Fibroblast of skin of back (primary cell): ENCODE data around the gene PAQR8.
A peak's percentile ranks its signal among the peaks of the same experiment; 100 is the strongest.
"Not testable (repeated sequence)": the region's sequence is repeated elsewhere in the genome, so short reads cannot be mapped to it uniquely, and the experiment has no call there.

Experiments
- DNase-seq: peaks from one replicate; pipeline ENCODE4 v3.0.0-alpha.2; 2013

The PAQR8 gene

GRCh38 chr6:52411911-52412310 lies 50.0 kb downstream of the PAQR8 start:
- no peak for DNase-seq

- DNase-seq: no peak
Observed at GRCh38 chr6:52415333-52415732, 53.4 kb downstream of the PAQR8 start.

DNA sequence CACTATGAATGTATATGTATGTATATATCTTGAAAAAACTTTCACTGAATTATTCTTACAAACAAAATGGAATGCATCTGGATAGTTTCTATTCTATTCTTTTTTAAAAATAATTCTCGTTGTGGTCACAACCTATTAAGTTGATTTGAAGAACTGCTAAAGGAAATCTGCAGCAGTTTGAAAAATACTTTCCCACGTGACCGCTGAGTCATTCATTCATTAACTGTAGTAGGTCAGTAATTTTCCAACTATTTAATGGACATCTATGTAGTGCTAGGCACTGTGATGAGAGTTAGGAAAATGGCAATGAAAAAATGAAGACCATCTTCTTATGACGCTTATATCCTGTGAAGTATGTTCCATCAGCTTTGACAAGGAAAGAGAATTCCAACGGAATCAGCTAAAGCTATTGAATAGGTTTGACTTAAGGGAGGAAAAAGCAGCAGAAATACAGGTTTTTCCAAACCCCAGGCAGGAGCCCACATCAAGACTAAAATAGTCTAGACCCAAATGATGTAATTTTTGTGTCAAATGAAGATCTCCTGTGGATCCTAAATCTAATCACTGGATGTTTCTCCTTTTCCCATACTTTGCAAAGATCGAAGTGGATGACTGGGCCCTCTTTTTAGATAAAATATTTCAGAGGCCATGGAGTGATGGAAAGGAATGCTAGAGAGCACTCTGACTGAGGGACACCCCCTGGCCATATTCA lies 54.1 kb downstream of the PAQR8 start:
- DNase-seq: no peak

DNA sequence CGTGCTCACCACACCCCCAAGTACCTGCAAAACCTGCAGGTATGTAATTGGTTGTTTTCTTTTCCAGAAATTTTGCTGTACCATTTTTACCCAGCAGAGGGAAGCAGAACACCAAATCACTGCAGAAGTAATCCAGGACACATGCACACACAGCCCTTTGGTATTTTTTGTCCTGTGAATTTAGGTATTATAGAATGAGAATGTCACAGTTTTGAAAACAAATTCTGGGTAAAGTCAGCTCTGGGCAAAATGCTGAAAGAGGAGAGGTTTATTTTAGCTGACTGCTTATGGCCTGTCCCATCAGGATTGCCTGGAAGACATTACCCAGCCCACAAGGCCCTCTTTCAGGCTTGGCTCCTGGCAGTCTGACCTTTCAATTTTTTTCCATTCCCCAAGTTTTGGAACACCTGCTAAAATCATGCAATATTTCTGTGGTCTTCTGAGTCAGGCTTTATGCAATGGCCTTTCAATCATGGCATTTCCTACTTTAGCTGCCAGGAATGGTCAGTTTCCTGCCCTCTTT lies 54.7 kb downstream of the PAQR8 start:
- peak; percentile 68 for DNase-seq

GRCh38 chr6:52417675-52418111 lies 55.7 kb downstream of the PAQR8 start:
- peak; percentile 74 for DNase-seq

GRCh38 chr6:52418606-52419005 lies 56.7 kb downstream of the PAQR8 start:
- DNase-seq: no peak

DNA sequence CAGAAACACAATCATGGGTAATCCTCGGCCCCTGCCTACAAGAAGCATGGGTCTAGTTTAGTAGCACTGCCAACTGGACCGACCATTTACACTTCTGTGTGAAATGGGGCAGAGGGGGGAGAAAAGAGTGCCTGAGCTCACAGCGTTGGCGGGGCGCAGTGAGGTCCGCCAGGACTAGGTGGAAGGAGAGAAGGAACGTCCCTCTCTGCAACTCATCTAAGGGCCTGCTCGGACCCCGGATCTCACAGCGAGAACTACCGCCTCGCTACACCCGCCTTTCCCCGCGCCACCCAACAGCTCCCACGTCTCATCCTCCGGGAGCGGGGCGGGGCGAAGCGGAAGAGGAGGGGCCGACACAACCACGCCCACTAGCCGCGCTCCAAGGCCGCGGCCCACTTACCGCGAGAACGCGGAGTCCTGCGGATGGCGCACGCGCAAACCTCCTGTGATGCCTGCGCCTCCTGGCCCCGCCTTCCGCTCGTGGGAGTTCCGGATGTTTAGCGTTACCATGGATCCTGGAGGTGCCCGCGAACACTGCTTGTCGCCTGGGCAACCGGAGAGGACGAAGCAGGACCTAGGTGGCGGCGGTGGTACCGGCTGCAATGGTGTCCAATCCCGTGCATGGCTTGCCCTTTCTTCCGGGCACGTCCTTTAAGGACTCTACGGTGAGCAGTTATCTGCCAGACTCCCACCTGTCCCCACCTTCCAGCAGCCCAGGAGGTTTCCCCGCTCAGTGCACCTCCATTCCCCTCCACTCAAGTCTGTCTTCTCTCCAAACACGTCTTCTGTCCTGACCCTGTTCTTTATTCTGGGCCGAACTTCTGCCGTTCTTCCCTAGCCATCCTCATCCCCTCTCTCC lies 58.1 kb downstream of the PAQR8 start, which contains the start of gene EFHC1:
Gene EFHC1 (plus strand): TSS at position 534 of the 859 bp plus-strand sequence. CDS start 69 bp downstream, at position 603.
- peak; percentile 97 for DNase-seq

DNA sequence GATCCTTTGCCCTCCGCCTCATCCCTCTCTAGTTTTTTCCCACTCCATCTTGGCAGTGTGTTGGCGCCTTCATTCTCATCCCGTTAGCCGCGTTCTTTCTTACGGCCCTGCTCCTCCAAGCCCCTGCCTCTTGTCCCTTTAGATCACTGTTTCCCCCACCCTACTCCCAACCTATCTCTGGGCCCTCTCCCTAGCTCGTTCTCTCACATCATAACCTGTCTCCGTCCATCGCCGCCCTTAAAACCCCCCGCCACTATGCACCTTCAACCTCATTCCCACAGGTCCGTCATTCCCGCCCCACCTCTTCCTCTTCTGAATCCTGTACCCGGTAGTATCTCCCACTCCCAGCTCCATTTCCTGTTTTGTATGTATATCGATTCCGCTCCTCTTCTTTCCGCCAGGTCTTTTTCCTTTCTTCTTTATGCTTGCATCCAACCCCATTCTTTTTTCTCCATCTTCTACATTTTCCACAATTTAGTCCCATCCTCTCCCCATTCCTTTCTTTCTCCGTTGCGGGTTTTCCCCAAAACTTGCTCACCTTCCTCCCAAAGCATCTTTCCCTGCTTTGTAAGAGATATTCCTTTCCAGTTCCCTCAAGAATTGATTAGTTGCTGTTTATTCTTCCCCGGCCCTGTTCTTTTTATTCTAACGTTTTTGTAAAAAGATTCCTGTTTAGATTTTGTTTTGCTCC lies 58.9 kb downstream of the PAQR8 start:
- peak; percentile 31 for DNase-seq

DNA sequence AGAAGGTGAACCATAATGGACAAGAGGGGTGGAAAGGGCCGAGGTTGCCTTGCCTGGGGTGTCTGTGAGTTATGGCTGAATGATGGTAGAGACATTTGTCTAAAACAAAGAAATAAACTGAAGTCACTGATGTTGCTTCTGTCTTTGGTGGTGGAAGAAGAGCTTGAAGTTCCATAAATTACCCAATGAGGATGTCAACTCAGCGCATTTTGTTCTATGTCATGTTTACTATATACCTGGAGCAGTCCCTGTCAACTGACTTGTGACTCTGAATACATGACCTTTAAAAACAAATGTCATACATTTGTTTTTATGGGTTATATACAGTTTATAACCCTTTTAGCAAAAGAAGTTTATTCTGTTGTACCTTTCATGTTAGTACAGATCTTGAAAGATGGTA lies 60.2 kb downstream of the PAQR8 start:
- DNase-seq: no peak

DNA sequence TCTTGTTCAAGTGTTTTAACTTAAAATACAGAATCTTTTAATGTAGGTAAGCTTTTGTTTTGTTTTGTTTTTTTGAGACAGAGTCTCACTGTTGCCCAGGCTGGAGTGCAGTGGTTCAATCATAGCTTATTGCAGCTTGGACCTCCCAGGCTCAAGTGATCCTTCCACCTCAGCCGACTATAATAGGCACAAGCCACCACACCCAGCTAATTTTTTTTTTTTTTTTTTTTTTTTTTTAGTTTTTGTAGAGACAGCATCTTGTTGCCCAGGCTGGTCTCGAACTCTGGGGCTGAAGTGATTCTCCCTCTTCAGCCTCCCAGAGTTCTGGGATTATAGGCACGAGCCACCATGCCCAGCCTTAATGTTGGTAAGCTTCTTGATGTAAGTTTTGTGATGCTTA lies 61.5 kb downstream of the PAQR8 start:
- DNase-seq: peak; percentile 21

DNA sequence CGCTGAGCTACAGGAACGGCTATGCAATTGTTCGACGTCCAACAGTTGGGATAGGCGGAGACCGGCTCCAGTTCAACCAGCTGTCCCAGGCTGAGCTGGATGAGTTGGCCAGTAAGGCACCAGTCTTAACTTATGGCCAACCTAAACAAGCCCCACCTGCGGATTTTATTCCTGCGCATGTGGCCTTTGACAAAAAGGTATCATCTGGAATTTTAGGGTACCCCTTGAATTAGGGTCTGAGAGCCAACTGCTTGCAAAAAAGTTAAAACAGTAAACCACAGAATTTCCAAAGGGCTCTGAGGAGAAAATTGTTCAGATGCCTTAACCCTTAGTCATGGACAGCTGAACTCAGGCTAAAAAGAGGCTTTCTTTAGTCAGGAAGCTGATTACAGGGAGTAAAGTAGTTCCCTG lies 62.0 kb downstream of the PAQR8 start:
- DNase-seq: peak; percentile 92

DNA sequence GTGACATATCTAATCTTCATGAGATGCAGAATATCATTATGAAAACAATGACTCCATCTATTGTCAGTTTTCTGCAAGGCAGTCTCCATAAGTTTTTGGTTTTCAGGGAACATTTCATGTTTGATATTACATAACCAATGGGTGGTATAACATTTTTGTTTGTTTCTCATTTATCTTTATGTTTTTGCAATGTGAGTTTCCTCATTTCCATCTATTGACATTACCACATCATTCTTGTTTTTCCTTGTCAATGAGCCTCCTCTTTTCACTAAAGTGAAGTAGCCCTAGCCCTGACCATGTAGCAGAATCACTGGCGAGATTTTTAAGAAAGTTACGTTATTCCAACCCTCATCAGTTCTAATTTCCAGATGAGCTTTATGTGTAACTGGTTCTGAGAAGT lies 62.6 kb downstream of the PAQR8 start:
- no peak for DNase-seq

- DNase-seq: no peak
Observed at GRCh38 chr6:52426667-52427066, 64.7 kb downstream of the PAQR8 start.

GRCh38 chr6:52433294-52433693 lies 71.3 kb downstream of the PAQR8 start:
- not testable (repeated sequence) for DNase-seq

- DNase-seq: no peak
Observed at GRCh38 chr6:52435345-52435744, 73.4 kb downstream of the PAQR8 start.

GRCh38 chr6:52438926-52439325 lies 77.0 kb downstream of the PAQR8 start:
- DNase-seq: no peak

- DNase-seq: peak; percentile 19
Observed at GRCh38 chr6:52454556-52454955, 92.6 kb downstream of the PAQR8 start.

GRCh38 chr6:52457096-52457495 lies 95.1 kb downstream of the PAQR8 start:
- DNase-seq: no peak
